Effector memory CD4-positive, alpha-beta T cell (primary cell): Measurements from ENCODE around the gene MACROD2.

Experiments
- DNase-seq, 3 donors: peaks; one replicate each; pipeline ENCODE4 v3.0.0-alpha.2; 2020
- H3K27ac ChIP-seq: 2 replicates; pipeline ENCODE4 v1.7.0; 2013; ENCODE audit warnings: mild to moderate bottlenecking, low read length, moderate library complexity; ENCODE audit not compliant: insufficient read depth, poor library complexity, severe bottlenecking
- H3K27me3 ChIP-seq: replicated peaks from 2 replicates; pipeline ENCODE4 v1.7.0; 2013; ENCODE audit warnings: mild to moderate bottlenecking, low read length; ENCODE audit not compliant: insufficient read depth, control insufficient read depth, poor library complexity, severe bottlenecking
- H3K36me3 ChIP-seq: 2 replicates; pipeline ENCODE4 v1.7.0; 2013; ENCODE audit warnings: mild to moderate bottlenecking, low read length, moderate library complexity; ENCODE audit not compliant: control insufficient read depth, insufficient read depth
- H3K4me1 ChIP-seq: 2 replicates; pipeline ENCODE4 v1.7.0; 2013; ENCODE audit warnings: low read length, mild to moderate bottlenecking; ENCODE audit not compliant: control insufficient read depth, insufficient read depth, poor library complexity, severe bottlenecking
- H3K4me3 ChIP-seq: 2 replicates; pipeline ENCODE4 v1.7.0; 2013; ENCODE audit warnings: low read length, low read depth, mild to moderate bottlenecking; ENCODE audit not compliant: insufficient read depth, poor library complexity, severe bottlenecking
- H3K9me3 ChIP-seq: 2 replicates; pipeline ENCODE4 v1.7.0; 2013; ENCODE audit warnings: mild to moderate bottlenecking, low read length, moderate library complexity; ENCODE audit not compliant: control insufficient read depth

MACROD2 gene

DNA sequence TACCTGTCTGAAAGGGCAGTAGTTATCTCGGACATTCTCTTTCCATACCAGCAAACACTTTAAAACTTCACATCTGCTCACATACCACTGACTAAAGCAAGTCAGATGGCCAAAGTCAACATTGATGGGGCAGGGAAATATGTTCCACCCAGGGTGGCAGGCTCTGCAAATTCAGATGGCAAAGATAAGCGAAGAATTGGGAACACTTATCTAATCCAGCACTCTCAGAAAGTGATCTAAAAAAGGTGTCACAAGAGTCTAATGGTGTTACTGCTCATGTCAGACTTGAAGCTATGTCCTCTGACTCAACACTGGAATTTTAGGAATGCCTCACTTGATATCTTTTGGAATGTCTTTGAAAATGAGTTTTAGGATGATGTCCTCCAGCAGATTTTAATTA is 1491.7 kb downstream of the MACROD2 start:
- Histone ChIP-seq H3K4me3 (no peak overlapping the region), H3K27ac (no peak overlapping the region), H3K4me1 (no peaks in the 10 kb centered on the region), H3K9me3 (no peaks in the 10 kb centered on the region), H3K36me3 (no peaks in the 10 kb centered on the region), H3K27me3 (no peaks in the 10 kb centered on the region)
- DNase-seq = no peak

DNA sequence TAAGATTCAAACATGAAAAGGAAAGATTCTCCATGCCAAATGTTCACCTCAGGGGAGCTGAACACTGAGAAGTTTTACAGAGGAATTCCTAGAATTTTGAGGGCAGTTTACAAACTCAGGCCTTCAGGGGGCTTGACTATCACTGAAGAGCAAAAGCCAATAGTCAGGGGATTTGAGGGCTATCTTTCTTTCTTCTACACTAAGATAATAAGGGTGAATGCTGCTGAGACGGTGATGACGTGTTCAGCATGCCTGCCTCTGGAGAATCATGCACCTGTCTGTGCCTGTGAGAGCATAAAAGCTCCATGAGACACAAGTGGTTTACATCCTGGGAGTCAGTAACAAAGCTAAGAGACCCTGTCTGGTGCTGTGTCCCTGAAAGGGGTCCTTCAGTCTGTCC is 1492.4 kb downstream of the MACROD2 start:
- H3K36me3 ChIP-seq = no peaks in the 10 kb centered on the region
- H3K4me1 ChIP-seq = no peaks in the 10 kb centered on the region
- H3K4me3 ChIP-seq = no peak overlapping the region
- DNase-seq = no peak
- H3K27ac ChIP-seq = no peak overlapping the region
- H3K27me3 ChIP-seq = no peaks in the 10 kb centered on the region
- H3K9me3 ChIP-seq = no peaks in the 10 kb centered on the region

DNA sequence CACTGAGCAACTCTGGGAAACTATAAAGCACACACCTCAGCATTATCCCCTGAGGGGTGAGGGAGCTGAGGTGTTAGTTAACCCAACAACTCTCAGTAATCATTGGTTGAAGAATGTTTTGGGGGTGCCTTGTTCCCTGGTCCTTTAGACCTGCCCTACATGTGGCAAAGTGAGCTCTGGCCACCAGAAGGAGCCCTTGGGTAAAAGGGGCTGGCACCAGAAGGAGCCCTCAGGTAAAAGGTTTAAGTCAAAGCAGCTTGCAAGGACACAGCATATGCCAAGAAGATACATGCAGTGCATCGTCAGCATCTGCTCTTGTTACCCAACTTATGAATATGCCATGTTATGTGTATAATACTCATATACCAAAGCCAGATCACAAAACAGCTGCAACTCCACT is 1496.3 kb downstream of the MACROD2 start:
- H3K9me3 ChIP-seq = no peaks in the 10 kb centered on the region
- no peak overlapping the region for H3K27ac ChIP-seq
- no peaks in the 10 kb centered on the region for H3K4me1 ChIP-seq
- no peaks in the 10 kb centered on the region for H3K36me3 ChIP-seq
- H3K27me3 ChIP-seq = no peaks in the 10 kb centered on the region
- no peak for DNase-seq
- H3K4me3 ChIP-seq = no peak overlapping the region

DNA sequence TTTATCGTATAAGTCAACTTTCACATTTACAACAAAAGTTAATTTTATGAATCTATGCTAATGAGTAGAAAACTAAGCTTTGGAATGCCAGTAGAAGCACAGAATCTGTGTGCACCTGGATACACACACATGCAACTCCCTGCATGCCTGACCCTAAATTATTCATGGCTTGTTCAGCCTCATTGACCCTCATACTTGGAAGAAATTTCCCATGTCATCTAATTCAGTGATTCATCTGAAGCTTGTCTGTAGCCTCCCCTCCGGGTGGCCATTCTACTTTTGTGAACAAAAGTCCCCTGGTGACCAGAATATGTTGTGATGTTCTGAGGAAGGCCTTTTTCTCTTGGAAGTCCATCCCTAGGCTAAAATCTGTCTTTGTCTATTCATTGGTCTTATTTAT is 1499.5 kb downstream of the MACROD2 start:
- Histone ChIP-seq H3K27ac (no peak overlapping the region), H3K4me1 (no peaks in the 10 kb centered on the region), H3K36me3 (no peaks in the 10 kb centered on the region), H3K27me3 (no peaks in the 10 kb centered on the region), H3K4me3 (no peak overlapping the region), H3K9me3 (no peaks in the 10 kb centered on the region)
- DNase-seq = no peak

DNA sequence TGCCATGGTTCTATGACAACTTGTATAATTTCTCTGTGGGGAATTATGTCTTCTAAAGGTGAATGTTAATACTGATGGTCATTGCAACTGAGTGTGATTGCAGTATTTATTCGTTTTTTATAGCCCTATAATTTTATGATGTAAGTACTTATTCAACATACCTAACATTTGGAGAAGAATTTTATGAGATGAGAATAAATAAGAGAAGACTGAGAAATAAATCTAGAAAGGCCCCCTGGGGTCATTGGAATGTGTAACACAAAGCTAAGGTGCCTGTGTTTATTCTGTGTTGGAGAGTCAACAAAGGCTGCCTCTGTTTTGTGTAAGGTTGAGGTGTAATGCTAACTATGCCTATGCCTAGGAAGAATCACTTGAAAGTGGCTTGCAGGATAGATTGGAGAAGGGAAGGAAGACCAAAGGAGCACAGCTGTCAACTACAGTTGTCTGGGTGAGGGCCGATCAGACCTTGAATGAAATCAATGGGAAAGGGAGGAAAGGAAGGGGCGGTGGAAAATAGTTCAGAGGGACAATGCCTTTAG is 1501.3 kb downstream of the MACROD2 start:
- Histone ChIP-seq H3K36me3 (no peaks in the 10 kb centered on the region), H3K4me3 (no peak overlapping the region), H3K4me1 (no peaks in the 10 kb centered on the region), H3K9me3 (no peaks in the 10 kb centered on the region), H3K27ac (no peak overlapping the region), H3K27me3 (no peaks in the 10 kb centered on the region)
- DNase-seq = no peak

DNA sequence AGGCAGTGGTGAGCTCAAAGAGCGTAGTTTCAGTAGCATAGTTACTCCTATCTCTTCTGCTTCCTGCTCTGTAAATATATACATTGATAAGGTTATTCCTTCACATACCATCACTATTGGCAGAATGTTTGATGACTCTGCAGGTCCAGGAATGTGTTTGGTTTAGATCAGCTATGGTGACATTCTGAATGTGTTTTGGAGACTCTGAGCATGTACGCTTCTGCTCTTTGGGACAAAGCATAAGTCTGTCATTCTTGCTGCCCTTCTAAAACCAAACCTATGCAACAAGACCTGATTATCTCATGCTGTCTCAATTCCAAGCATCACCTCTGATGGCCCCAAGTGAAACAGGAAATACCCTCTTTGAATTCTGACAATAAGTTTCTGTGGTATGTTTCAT is 1503.6 kb downstream of the MACROD2 start:
- H3K27me3 ChIP-seq = no peaks in the 10 kb centered on the region
- H3K36me3 ChIP-seq = no peaks in the 10 kb centered on the region
- H3K9me3 ChIP-seq = no peaks in the 10 kb centered on the region
- H3K4me3 ChIP-seq = no peak overlapping the region
- no peak overlapping the region for H3K27ac ChIP-seq
- no peaks in the 10 kb centered on the region for H3K4me1 ChIP-seq
- no peak for DNase-seq

GRCh38 chr20:15506311-15506710 is 1511.0 kb downstream of the MACROD2 start:
- H3K9me3 ChIP-seq = no peaks in the 10 kb centered on the region
- no peak overlapping the region for H3K27ac ChIP-seq
- H3K27me3 ChIP-seq = no peaks in the 10 kb centered on the region
- H3K36me3 ChIP-seq = no peaks in the 10 kb centered on the region
- no peak for DNase-seq
- no peak overlapping the region for H3K4me3 ChIP-seq
- no peaks in the 10 kb centered on the region for H3K4me1 ChIP-seq

GRCh38 chr20:15507151-15507550 is 1511.8 kb downstream of the MACROD2 start:
- no peak overlapping the region for H3K27ac ChIP-seq
- DNase-seq = no peak
- no peaks in the 10 kb centered on the region for H3K36me3 ChIP-seq
- H3K4me1 ChIP-seq = no peaks in the 10 kb centered on the region
- no peaks in the 10 kb centered on the region for H3K27me3 ChIP-seq
- no peaks in the 10 kb centered on the region for H3K9me3 ChIP-seq
- H3K4me3 ChIP-seq = no peak overlapping the region

GRCh38 chr20:15511551-15511950 is 1516.2 kb downstream of the MACROD2 start:
- H3K4me1 ChIP-seq = no peaks in the 10 kb centered on the region
- DNase-seq = no peak
- no peaks in the 10 kb centered on the region for H3K9me3 ChIP-seq
- no peaks in the 10 kb centered on the region for H3K36me3 ChIP-seq
- no peak overlapping the region for H3K4me3 ChIP-seq
- no peak overlapping the region for H3K27ac ChIP-seq
- H3K27me3 ChIP-seq = no peaks in the 10 kb centered on the region

DNA sequence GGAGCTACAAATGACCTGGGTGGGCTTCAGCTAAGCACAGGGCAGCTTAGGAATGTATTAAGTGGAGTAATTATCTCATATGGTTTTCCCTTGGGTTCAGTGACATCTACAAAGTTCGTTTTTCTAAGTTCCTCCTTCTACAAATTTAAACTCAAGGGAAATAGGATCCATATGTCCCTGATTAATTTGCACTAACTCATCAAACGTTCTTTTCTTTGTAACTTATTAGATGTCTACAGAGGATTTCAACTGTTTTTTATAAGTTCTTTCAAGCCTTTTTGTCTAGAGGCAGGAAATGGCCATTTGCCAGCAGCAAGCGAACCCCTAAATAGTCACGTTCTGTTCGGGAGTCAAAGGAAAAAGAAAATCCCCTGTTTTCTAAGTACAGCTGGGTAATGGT is 1517.6 kb downstream of the MACROD2 start:
- no peak overlapping the region for H3K4me3 ChIP-seq
- H3K4me1 ChIP-seq = no peaks in the 10 kb centered on the region
- H3K9me3 ChIP-seq = no peaks in the 10 kb centered on the region
- H3K36me3 ChIP-seq = no peaks in the 10 kb centered on the region
- DNase-seq = no peak
- no peak overlapping the region for H3K27ac ChIP-seq
- no peaks in the 10 kb centered on the region for H3K27me3 ChIP-seq

GRCh38 chr20:15515691-15516090 is 1520.4 kb downstream of the MACROD2 start:
- no peaks in the 10 kb centered on the region for H3K4me1 ChIP-seq
- H3K27ac ChIP-seq = no peak overlapping the region
- H3K36me3 ChIP-seq = no peaks in the 10 kb centered on the region
- no peak overlapping the region for H3K4me3 ChIP-seq
- no peaks in the 10 kb centered on the region for H3K27me3 ChIP-seq
- no peak for DNase-seq
- no peaks in the 10 kb centered on the region for H3K9me3 ChIP-seq
